Measurements from ENCODE around the gene SFTPB.

GRCh38 chr2:85707304-85707703, 39.3 kb upstream of the SFTPB start:
- TF ChIP-seq POLR2AphosphoS5 (IDR thresholded peaks at IDR 0.05; ENCODE audit: low read depth, low read length) (no peak), SPI1 (IDR thresholded peaks at IDR 0.05; ENCODE audit: low read depth, low read length) (no peak), POLR2A (IDR thresholded peaks at IDR 0.05; ENCODE audit: low read depth, low read length) (no peak)

Measured in GM12891 (cell line).